A549 (cell line): ENCODE results near the gene C16orf89. TPM values are rescaled to one million over a fixed set of nuclear protein-coding genes. Genes with fewer than 3 reads are reported as not detected.

ENCODE experiments used
- ATAC-seq, 2 experiments: fragments of 200-7000 bp in 1 of 2; fragments of >200 bp in 1 of 2; cut with Nextera tagmentation in 1 of 2; cut with Tn5 transposase in 1 of 2; 3 replicates each; pipeline versions ENCODE4 v1.8.0 to v1.9.1; 2018 to 2020; ENCODE audit warnings: mild to moderate bottlenecking in 1 of 2, moderate library complexity in 1 of 2
- CTCF ChIA-PET: fragments of 300-600 bp; sonication (Branson Sonifier 250); formaldehyde crosslinking; extraction: SDS; loops from one replicate; lab custom pipeline; 2021; ENCODE audit warnings: antibody characterized with exemption, inconsistent platforms; lab: Yijun Ruan, JAX
- POLR2A ChIA-PET: fragments of 350-600 bp; formaldehyde crosslinking; extraction: SDS; loops from one replicate; lab custom pipeline; 2021; ENCODE audit warnings: antibody characterized with exemption, inconsistent platforms; lab: Yijun Ruan, JAX
- DNase-seq, 2 experiments: peaks; one replicate each; pipeline versions ENCODE4 v3.0.0 to v3.0.0-alpha.2; 2011 to 2016; ENCODE audit warnings: low read depth in 1 of 2, low spot score in 1 of 2
- FAIRE-seq: peaks from 2 replicates; lab custom pipeline; 2011; peaks lifted over from hg19 to GRCh38; lab: Jason Lieb, UNC
- H3K27ac ChIP-seq, 2 experiments: fragments of >200 bp; sonication (Bioruptor Twin); formaldehyde crosslinking; 3 replicates each; pipeline ENCODE4 v1.5.1; 2016 to 2017
- H3K4me1 ChIP-seq: fragments of >200 bp; sonication (Bioruptor Twin); formaldehyde crosslinking; 3 replicates; pipeline ENCODE4 v1.6.1; 2016
- H3K4me2 ChIP-seq: fragments of >200 bp; sonication (Bioruptor Twin); formaldehyde crosslinking; 3 replicates; pipeline ENCODE4 v1.6.1; 2016
- H3K4me3 ChIP-seq: fragments of >200 bp; sonication (Bioruptor Twin); formaldehyde crosslinking; 3 replicates; pipeline ENCODE4 v1.5.1; 2016
- H3K9me3 ChIP-seq: fragments of >200 bp; sonication (Bioruptor Twin); formaldehyde crosslinking; 3 replicates; pipeline ENCODE4 v1.6.1; 2016
- CBX2 ChIP-seq: fragments of 200-600 bp; sonication (generic); IDR thresholded peaks from 2 replicates; pipeline ENCODE4 v1.6.1; 2016; ENCODE audit warnings: low read depth, mild to moderate bottlenecking, borderline replicate concordance
- CEBPB ChIP-seq, 2 experiments: fragments of >200 bp in 1 of 2; sonication (Bioruptor Twin) in 1 of 2; formaldehyde crosslinking in 1 of 2; IDR thresholded peaks; 2 replicates each; pipeline ENCODE4 v1.6.1; 2012 to 2016
- CTCF ChIP-seq: fragments of >200 bp; sonication (Bioruptor Twin); formaldehyde crosslinking; IDR thresholded peaks from 3 replicates; pipeline ENCODE4 v1.5.1; 2016
- KDM1A ChIP-seq: fragments of 200-600 bp; sonication (generic); IDR thresholded peaks from 2 replicates; pipeline ENCODE4 v1.6.1; 2016; ENCODE audit warnings: low read depth, mild to moderate bottlenecking
- NFE2L2 ChIP-seq: fragments of 150-350 bp; conservative IDR thresholded peaks from 2 replicates; pipeline ENCODE4 v1.6.1; 2014; ENCODE audit warnings: low read length
- RAD21 ChIP-seq, 2 experiments: fragments of >200 bp in 1 of 2; sonication (Bioruptor Twin) in 1 of 2; formaldehyde crosslinking in 1 of 2; IDR thresholded peaks in 1 of 2; conservative IDR thresholded peaks in 1 of 2; 2 replicates in 1 of 2; 3 replicates in 1 of 2; pipeline ENCODE4 v1.6.1; 2012 to 2018; ENCODE audit warnings: inconsistent platforms in 1 of 2
- SMC3 ChIP-seq: fragments of >200 bp; sonication (Bioruptor Twin); formaldehyde crosslinking; IDR thresholded peaks from 3 replicates; pipeline ENCODE4 v1.6.1; 2018; ENCODE audit warnings: inconsistent platforms
- SREBF2 ChIP-seq: fragments of 450-650 bp; IDR thresholded peaks from 2 replicates; pipeline ENCODE4 v1.6.1; 2014; ENCODE audit warnings: mild to moderate bottlenecking, moderate library complexity
- ZNF302 ChIP-seq: fragments of 250-450 bp; sonication (Bioruptor Pico); IDR thresholded peaks from 2 replicates; pipeline ENCODE4 v1.9.0; 2021; ENCODE audit warnings: inconsistent platforms, mild to moderate bottlenecking, moderate library complexity
- WGBS: methylation state at CpG from one replicate; pipeline ENCODE4 v1.1.6; 2017; ENCODE audit errors: missing lambda C conversion rate; 5-methylcytosine and 5-hydroxymethylcytosine counted together
- polyA plus RNA-seq, 4 experiments: library from polyadenylated mRNA; depleted of rRNA in 3 of 4; stranded (reverse); fragments of >200 nt; fragmentation: RNase III in 1 of 4; extraction: RNeasy Plus Mini Kit Qiagen cat#74134 plus additional on column Dnase treatment in 1 of 4; gene quantifications; 2 replicates in 3 of 4; 3 replicates in 1 of 4; pipeline ENCODE4 v1.2.3, GENCODE V29; 2011 to 2017
- TF ChIP-seq, protein P1 (sequence below): fragments of 250-450 bp; sonication (Bioruptor Pico); IDR thresholded peaks from 2 replicates; pipeline ENCODE4 v1.5.0; 2020; ENCODE audit warnings: low read depth, mild to moderate bottlenecking, moderate library complexity

C16orf89 gene
- polyA plus RNA-seq, 2 of the 4 experiments (the other 2 are of a cell fraction), result not detected

- no peak overlapping the region for H3K4me3 ChIP-seq
- TF ChIP-seq CTCF (no peak), CEBPB (IDR thresholded peaks at IDR 0.05) (peak; percentile 30 to 75; a peak in 2 of 4 replicates)
- H3K9me3 ChIP-seq, result no peaks in the 10 kb centered on the region
- 29% methylated on average over 8 of the region's 8 CpGs for WGBS
- POLR2A ChIA-PET, result no interaction called here
- no peak for FAIRE-seq
- CTCF ChIA-PET, result no interaction called here
- ATAC-seq, result peak in 1 of 2 experiments; percentile 17; a peak in 3 of 6 replicates
- peaks cover 6% of the 10 kb centered on the region; the same call in 1 of the 3 replicates for H3K4me1 ChIP-seq
- H3K4me2 ChIP-seq, result no peak overlapping the region
- H3K27ac ChIP-seq, result no peak overlapping the region
- no peak for DNase-seq
These were observed 430 bp downstream of the C16orf89 start for GRCh38 chr16:5065326-5065725.

- ChIA-PET CTCF (interaction anchor here (0.8 to 1.9 kb wide), 3 partner anchors 12 to 515 kb away, joined by 3 to 6 read pairs (median 3); no protein-coding TSS in a partner anchor), POLR2A (interaction anchor here (0.5 kb wide), 1 partner anchor 449 kb away, joined by 3 read pairs; no protein-coding TSS in a partner anchor)
- ATAC-seq (no peak; a peak in 1 of 6 replicates), DNase-seq (no peak), FAIRE-seq (no peak)
- TF ChIP-seq CTCF, result no peak
- no peak for TF ChIP-seq RAD21 (conservative IDR thresholded peaks at IDR 0.05 in 1 of 2, IDR thresholded peaks at IDR 0.05 in 1 of 2)
- no peak for TF ChIP-seq SMC3
- no peak for TF ChIP-seq ZNF302
- TF ChIP-seq CBX2, result no peak
- TF ChIP-seq KDM1A, result no peak
- TF ChIP-seq, protein P1, sequence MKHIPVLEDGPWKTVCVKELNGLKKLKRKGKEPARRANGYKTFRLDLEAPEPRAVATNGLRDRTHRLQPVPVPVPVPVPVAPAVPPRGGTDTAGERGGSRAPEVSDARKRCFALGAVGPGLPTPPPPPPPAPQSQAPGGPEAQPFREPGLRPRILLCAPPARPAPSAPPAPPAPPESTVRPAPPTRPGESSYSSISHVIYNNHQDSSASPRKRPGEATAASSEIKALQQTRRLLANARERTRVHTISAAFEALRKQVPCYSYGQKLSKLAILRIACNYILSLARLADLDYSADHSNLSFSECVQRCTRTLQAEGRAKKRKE (CRISPR knock-in tag), result no peak
- TF ChIP-seq SREBF2, result no peak
- Histone ChIP-seq H3K9me3 (no peaks in the 10 kb centered on the region), H3K4me3 (no peak overlapping the region), H3K4me2 (no peak overlapping the region), H3K27ac (no peak overlapping the region), H3K4me1 (peaks cover 6% of the 10 kb centered on the region; the same call in 1 of the 3 replicates)
- WGBS, result 40% methylated on average over 7 of the region's 7 CpGs
These were observed 841 bp downstream of the C16orf89 start for GRCh38 chr16:5064915-5065314.

- peak in 1 of 2 experiments; percentile 27; a peak in 1 of 5 replicates for TF ChIP-seq RAD21 (conservative IDR thresholded peaks at IDR 0.05 in 1 of 2, IDR thresholded peaks at IDR 0.05 in 1 of 2)
- TF ChIP-seq NFE2L2, result no peak
- POLR2A ChIA-PET, result no interaction called here
- CTCF ChIA-PET, result interaction anchor here (0.8 to 2.2 kb wide), 7 partner anchors 9 to 41 kb away, joined by 3 to 6 read pairs (median 4); no protein-coding TSS in a partner anchor
- FAIRE-seq (no peak), DNase-seq (peak in 1 of 2 experiments; percentile 31), ATAC-seq (peak; percentile 46 to 60; a peak in 5 of 6 replicates)
- no peak overlapping the region for H3K27ac ChIP-seq
- 34% methylated on average over 19 of the region's 19 CpGs for WGBS
- peaks cover 6% of the 10 kb centered on the region; the same call in 1 of the 3 replicates for H3K4me1 ChIP-seq
- no peak overlapping the region for H3K4me3 ChIP-seq
- no peak overlapping the region for H3K4me2 ChIP-seq
- no peaks in the 10 kb centered on the region for H3K9me3 ChIP-seq
These were observed 2.7 kb downstream of the C16orf89 start for GRCh38 chr16:5062790-5063765.
